Measurements from ENCODE around the gene KRTAP12-3.

- no peak for TF ChIP-seq CTCF (IDR thresholded peaks at IDR 0.05)
- no peak for TF ChIP-seq POLR2A (IDR thresholded peaks at IDR 0.05)
Measured at GRCh38 chr21:44656868-44657267, 864 bp upstream of the KRTAP12-3 start.
